ENCODE data around the gene SGMS1. TPM values are rescaled to one million over a fixed set of nuclear protein-coding genes. Genes with fewer than 3 reads are reported as not detected.

The SGMS1 gene
- total and polyA plus RNA-seq, 2 donors (not counting 1 experiment from before 2014, with no cell fraction given), result 10.0 to 43.5 TPM

- Histone ChIP-seq H2AFZ (ENCODE audit: insufficient read depth, low read depth, low read length, poor library complexity, severe bottlenecking) (no peak overlapping the region), H3K27me3 (replicated peaks in 1 of 4; ENCODE audit: control extremely low read depth in 1 of 4, control insufficient read depth in 3 of 4, insufficient read depth in 4 of 4, low read length in 3 of 4) (no peaks in the 10 kb centered on the region), H3K79me2 (ENCODE audit: control insufficient read depth, insufficient read depth, low read length) (no peaks in the 10 kb centered on the region), H3K9me3 (ENCODE audit: control extremely low read depth in 1 of 3, control insufficient read depth in 2 of 3, insufficient read depth in 1 of 3, low read length in 2 of 3) (no peaks in the 10 kb centered on the region), H4K20me1 (ENCODE audit: control insufficient read depth, insufficient read depth, low read length, poor library complexity, severe bottlenecking) (no peaks in the 10 kb centered on the region), H3K9ac (ENCODE audit: low read length) (no peak overlapping the region), H3K36me3 (replicated peaks in 1 of 2; ENCODE audit: control extremely low read depth in 1 of 2, control insufficient read depth in 1 of 2, extremely low read depth in 1 of 2, insufficient read depth in 2 of 2, low read length in 1 of 2) (no peaks in the 10 kb centered on the region), H3K27ac (ENCODE audit: low read length in 2 of 2) (no peak overlapping the region), H3K4me1 (ENCODE audit: control insufficient read depth in 2 of 2, insufficient read depth in 2 of 2, low read length in 2 of 2) (peaks cover 5 to 25% of the 10 kb centered on the region in 2 donors), H3K4me3 (ENCODE audit: control extremely low read depth in 1 of 5, extremely low read depth in 1 of 5, insufficient read depth in 1 of 5, low read depth in 2 of 5, low read length in 4 of 5) (no peak overlapping the region), H3K4me2 (replicated peaks; ENCODE audit: low read depth, low read length, poor library complexity, severe bottlenecking) (no peak overlapping the region)
- no peak for DNase-seq
- ChIA-PET CTCF (interaction anchor here (0.8 to 1.4 kb wide), 2 partner anchors 24 to 50 kb away, joined by 3 read pairs; no protein-coding TSS in a partner anchor), POLR2A (no interaction called here)
- Mint-ChIP-seq H3K27me3 (no peaks in the 10 kb centered on the region), H3K27ac (no peak overlapping the region), H3K4me1 (peaks cover 33% of the 10 kb centered on the region), H3K9me3 (ENCODE audit: insufficient read depth) (no peaks in the 10 kb centered on the region), H3K4me3 (no peak overlapping the region)
- intact Hi-C loops (cut with micrococcal nuclease), result no loop called here
- no peak for TF ChIP-seq CTCF (IDR thresholded peaks at IDR 0.05)
- no peak for TF ChIP-seq EZH2 (IDR thresholded peaks at IDR 0.05; ENCODE audit: borderline replicate concordance, insufficient read depth, low read depth, low read length, poor library complexity, severe bottlenecking)
- no peak for ATAC-seq (ENCODE audit: low read depth)
- WGBS (ENCODE audit: insufficient coverage), result 52% methylated on average over 4 of the region's 6 CpGs
Measured at GRCh38 chr10:50325449-50326171, 298.1 kb downstream of the SGMS1 start.

- H3K9me3 Mint-ChIP-seq (ENCODE audit: insufficient read depth), result no peaks in the 10 kb centered on the region
- no peak overlapping the region for H3K27ac Mint-ChIP-seq
- Histone ChIP-seq H3K4me3 (ENCODE audit: control extremely low read depth in 1 of 5, extremely low read depth in 1 of 5, insufficient read depth in 1 of 5, low read depth in 2 of 5, low read length in 4 of 5) (no peak overlapping the region), H3K4me2 (replicated peaks; ENCODE audit: low read depth, low read length, poor library complexity, severe bottlenecking) (no peak overlapping the region), H4K20me1 (ENCODE audit: control insufficient read depth, insufficient read depth, low read length, poor library complexity, severe bottlenecking) (no peaks in the 10 kb centered on the region), H3K27ac (ENCODE audit: low read length in 2 of 2) (no peak overlapping the region), H2AFZ (ENCODE audit: insufficient read depth, low read depth, low read length, poor library complexity, severe bottlenecking) (no peak overlapping the region), H3K27me3 (replicated peaks in 1 of 4; ENCODE audit: control extremely low read depth in 1 of 4, control insufficient read depth in 3 of 4, insufficient read depth in 4 of 4, low read length in 3 of 4) (no peaks in the 10 kb centered on the region), H3K36me3 (replicated peaks in 1 of 2; ENCODE audit: control extremely low read depth in 1 of 2, control insufficient read depth in 1 of 2, extremely low read depth in 1 of 2, insufficient read depth in 2 of 2, low read length in 1 of 2) (no peaks in the 10 kb centered on the region), H3K9me3 (ENCODE audit: control extremely low read depth in 1 of 3, control insufficient read depth in 2 of 3, insufficient read depth in 1 of 3, low read length in 2 of 3) (no peaks in the 10 kb centered on the region), H3K4me1 (ENCODE audit: control insufficient read depth in 2 of 2, insufficient read depth in 2 of 2, low read length in 2 of 2) (peaks cover 5 to 25% of the 10 kb centered on the region in 2 donors), H3K79me2 (ENCODE audit: control insufficient read depth, insufficient read depth, low read length) (no peaks in the 10 kb centered on the region), H3K9ac (ENCODE audit: low read length) (no peak overlapping the region)
- 100% methylated on average over 2 of the region's 4 CpGs for WGBS (ENCODE audit: insufficient coverage)
- intact Hi-C loops (cut with micrococcal nuclease), result no loop called here
- POLR2A ChIA-PET, result no interaction called here
- TF ChIP-seq EZH2 (IDR thresholded peaks at IDR 0.05; ENCODE audit: borderline replicate concordance, insufficient read depth, low read depth, low read length, poor library complexity, severe bottlenecking), result no peak
- no peak for TF ChIP-seq CTCF (IDR thresholded peaks at IDR 0.05)
- H3K4me3 Mint-ChIP-seq, result no peak overlapping the region
- peaks cover 34% of the 10 kb centered on the region for H3K4me1 Mint-ChIP-seq
- no peak for ATAC-seq (ENCODE audit: low read depth)
- CTCF ChIA-PET, result interaction anchor here (0.8 to 1.4 kb wide), 2 partner anchors 24 to 49 kb away, joined by 3 read pairs; no protein-coding TSS in a partner anchor
- DNase-seq, result no peak
- no peaks in the 10 kb centered on the region for H3K27me3 Mint-ChIP-seq
Measured at GRCh38 chr10:50324680-50325393, 298.9 kb downstream of the SGMS1 start.
